Measurements from ENCODE around the gene GBF1.

GBF1 gene

GRCh38 chr10:102410429-102411073 lies 165.2 kb downstream of the GBF1 start:
- DNase-seq, result peak; percentile 67

- no peak for DNase-seq
Observed at GRCh38 chr10:102411341-102412255, 166.3 kb downstream of the GBF1 start.

GRCh38 chr10:102412293-102412692 lies 167.0 kb downstream of the GBF1 start:
- no peak for DNase-seq

- peak; percentile 59 for DNase-seq
Observed at GRCh38 chr10:102413053-102413705, 167.8 kb downstream of the GBF1 start.

GRCh38 chr10:102413806-102414561 lies 168.7 kb downstream of the GBF1 start:
- DNase-seq, result no peak

- no peak for DNase-seq
Observed at GRCh38 chr10:102414749-102415148, 169.4 kb downstream of the GBF1 start.

- no peak for DNase-seq
Observed at GRCh38 chr10:102416283-102416682, 171.0 kb downstream of the GBF1 start.

GRCh38 chr10:102416695-102417094 lies 171.4 kb downstream of the GBF1 start:
- no peak for DNase-seq

GRCh38 chr10:102418622-102419268 lies 173.4 kb downstream of the GBF1 start, which contains the start of gene PSD:
Gene PSD (minus strand): TSS chr10:102418785. CDS start chr10:102417038, 1,747 bp downstream.
- DNase-seq, result no peak

- DNase-seq, result peak; percentile 69
Observed at GRCh38 chr10:102419269-102420180, 174.2 kb downstream of the GBF1 start.

GRCh38 chr10:102420181-102420713 lies 174.9 kb downstream of the GBF1 start:
- no peak for DNase-seq

- peak; percentile 98 for DNase-seq
Observed at GRCh38 chr10:102420714-102421506, 175.6 kb downstream of the GBF1 start, which contains the start of gene FBXL15. Gene FBXL15 (plus strand): TSS chr10:102420836. CDS start chr10:102421130, 294 bp downstream.

GRCh38 chr10:102421507-102421756 lies 176.1 kb downstream of the GBF1 start:
- DNase-seq, result no peak

GRCh38 chr10:102421757-102422512 lies 176.6 kb downstream of the GBF1 start:
- DNase-seq, result no peak

GRCh38 chr10:102422545-102423129 lies 177.3 kb downstream of the GBF1 start:
- DNase-seq, result peak; percentile 54

GRCh38 chr10:102423372-102423968 lies 178.1 kb downstream of the GBF1 start:
- DNase-seq, result no peak

GRCh38 chr10:102424145-102424544 lies 178.8 kb downstream of the GBF1 start:
- no peak for DNase-seq

GRCh38 chr10:102424916-102425315 lies 179.6 kb downstream of the GBF1 start:
- no peak for DNase-seq

Measured in stimulated activated CD4-positive, alpha-beta T cell treated with anti-CD3 and anti-CD28 coated beads, Interleukin-1b, Interleukin-23, amount 100 ng/mL, for 48 hours (primary cell).